ENCODE measurements around the gene HTT. TPM values are rescaled to one million over a fixed set of nuclear protein-coding genes. Genes with fewer than 3 reads are reported as not detected.

The HTT gene
- total and polyA plus RNA-seq, 2 of the 13 experiments (the other 11 are each of a cell fraction or from before 2014, with no cell fraction given), result 17.5 to 19.5 TPM

DNA sequence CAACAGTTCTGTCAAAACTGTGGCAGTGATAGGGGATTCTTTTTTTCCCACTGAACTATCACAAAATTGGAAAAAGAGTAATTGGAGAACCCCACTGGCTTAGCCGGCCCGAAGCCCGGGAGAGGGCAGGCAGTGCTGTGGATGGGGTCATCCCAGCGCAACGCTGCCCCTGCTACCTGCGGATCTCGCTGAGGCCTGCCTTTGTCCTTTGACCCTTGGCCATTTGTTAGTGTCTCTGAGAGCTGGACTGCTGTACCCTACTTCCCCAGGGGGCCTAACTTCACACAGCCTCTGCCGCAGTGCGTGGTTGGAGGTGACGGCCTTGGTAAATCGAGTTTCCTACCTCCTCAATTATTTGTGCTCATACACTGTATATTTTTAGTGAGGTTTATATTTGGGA is 131.5 kb downstream of the HTT start (continued):
- TF ChIP-seq, protein P1, sequence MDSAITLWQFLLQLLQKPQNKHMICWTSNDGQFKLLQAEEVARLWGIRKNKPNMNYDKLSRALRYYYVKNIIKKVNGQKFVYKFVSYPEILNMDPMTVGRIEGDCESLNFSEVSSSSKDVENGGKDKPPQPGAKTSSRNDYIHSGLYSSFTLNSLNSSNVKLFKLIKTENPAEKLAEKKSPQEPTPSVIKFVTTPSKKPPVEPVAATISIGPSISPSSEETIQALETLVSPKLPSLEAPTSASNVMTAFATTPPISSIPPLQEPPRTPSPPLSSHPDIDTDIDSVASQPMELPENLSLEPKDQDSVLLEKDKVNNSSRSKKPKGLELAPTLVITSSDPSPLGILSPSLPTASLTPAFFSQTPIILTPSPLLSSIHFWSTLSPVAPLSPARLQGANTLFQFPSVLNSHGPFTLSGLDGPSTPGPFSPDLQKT (CRISPR knock-in tag; IDR thresholded peaks at IDR 0.05; ENCODE audit: borderline replicate concordance), result no peak
- TF ChIP-seq SMAD9 (CRISPR knock-in tag; IDR thresholded peaks at IDR 0.05), result no peak
- no peak for TF ChIP-seq ARNTL (CRISPR knock-in tag; IDR thresholded peaks at IDR 0.05)
- TF ChIP-seq RARA (CRISPR knock-in tag; IDR thresholded peaks at IDR 0.05), result peak; percentile 77
- no peak for TF ChIP-seq ZNF670 (CRISPR knock-in tag; IDR thresholded peaks at IDR 0.05; ENCODE audit: borderline replicate concordance)
- TF ChIP-seq ZFYVE20 (CRISPR knock-in tag; IDR thresholded peaks at IDR 0.05; ENCODE audit: borderline replicate concordance, low read depth), result no peak
- TF ChIP-seq SATB2 (CRISPR knock-in tag; IDR thresholded peaks at IDR 0.05), result no peak
- TF ChIP-seq, protein P2, sequence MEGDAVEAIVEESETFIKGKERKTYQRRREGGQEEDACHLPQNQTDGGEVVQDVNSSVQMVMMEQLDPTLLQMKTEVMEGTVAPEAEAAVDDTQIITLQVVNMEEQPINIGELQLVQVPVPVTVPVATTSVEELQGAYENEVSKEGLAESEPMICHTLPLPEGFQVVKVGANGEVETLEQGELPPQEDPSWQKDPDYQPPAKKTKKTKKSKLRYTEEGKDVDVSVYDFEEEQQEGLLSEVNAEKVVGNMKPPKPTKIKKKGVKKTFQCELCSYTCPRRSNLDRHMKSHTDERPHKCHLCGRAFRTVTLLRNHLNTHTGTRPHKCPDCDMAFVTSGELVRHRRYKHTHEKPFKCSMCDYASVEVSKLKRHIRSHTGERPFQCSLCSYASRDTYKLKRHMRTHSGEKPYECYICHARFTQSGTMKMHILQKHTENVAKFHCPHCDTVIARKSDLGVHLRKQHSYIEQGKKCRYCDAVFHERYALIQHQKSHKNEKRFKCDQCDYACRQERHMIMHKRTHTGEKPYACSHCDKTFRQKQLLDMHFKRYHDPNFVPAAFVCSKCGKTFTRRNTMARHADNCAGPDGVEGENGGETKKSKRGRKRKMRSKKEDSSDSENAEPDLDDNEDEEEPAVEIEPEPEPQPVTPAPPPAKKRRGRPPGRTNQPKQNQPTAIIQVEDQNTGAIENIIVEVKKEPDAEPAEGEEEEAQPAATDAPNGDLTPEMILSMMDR (CRISPR knock-in tag; IDR thresholded peaks at IDR 0.05), result peak; percentile 50
- TF ChIP-seq ZNF205 (CRISPR knock-in tag; IDR thresholded peaks at IDR 0.05), result 0 out of 2 replicates have a peak, but pooled peaks have one; percentile 39
- TF ChIP-seq, protein P3, sequence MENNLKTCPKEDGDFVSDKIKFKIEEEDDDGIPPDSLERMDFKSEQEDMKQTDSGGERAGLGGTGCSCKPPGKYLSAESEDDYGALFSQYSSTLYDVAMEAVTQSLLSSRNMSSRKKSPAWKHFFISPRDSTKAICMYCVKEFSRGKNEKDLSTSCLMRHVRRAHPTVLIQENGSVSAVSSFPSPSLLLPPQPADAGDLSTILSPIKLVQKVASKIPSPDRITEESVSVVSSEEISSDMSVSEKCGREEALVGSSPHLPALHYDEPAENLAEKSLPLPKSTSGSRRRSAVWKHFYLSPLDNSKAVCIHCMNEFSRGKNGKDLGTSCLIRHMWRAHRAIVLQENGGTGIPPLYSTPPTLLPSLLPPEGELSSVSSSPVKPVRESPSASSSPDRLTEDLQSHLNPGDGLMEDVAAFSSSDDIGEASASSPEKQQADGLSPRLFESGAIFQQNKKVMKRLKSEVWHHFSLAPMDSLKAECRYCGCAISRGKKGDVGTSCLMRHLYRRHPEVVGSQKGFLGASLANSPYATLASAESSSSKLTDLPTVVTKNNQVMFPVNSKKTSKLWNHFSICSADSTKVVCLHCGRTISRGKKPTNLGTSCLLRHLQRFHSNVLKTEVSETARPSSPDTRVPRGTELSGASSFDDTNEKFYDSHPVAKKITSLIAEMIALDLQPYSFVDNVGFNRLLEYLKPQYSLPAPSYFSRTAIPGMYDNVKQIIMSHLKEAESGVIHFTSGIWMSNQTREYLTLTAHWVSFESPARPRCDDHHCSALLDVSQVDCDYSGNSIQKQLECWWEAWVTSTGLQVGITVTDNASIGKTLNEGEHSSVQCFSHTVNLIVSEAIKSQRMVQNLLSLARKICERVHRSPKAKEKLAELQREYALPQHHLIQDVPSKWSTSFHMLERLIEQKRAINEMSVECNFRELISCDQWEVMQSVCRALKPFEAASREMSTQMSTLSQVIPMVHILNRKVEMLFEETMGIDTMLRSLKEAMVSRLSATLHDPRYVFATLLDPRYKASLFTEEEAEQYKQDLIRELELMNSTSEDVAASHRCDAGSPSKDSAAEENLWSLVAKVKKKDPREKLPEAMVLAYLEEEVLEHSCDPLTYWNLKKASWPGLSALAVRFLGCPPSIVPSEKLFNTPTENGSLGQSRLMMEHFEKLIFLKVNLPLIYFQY (CRISPR knock-in tag; IDR thresholded peaks at IDR 0.05; ENCODE audit: borderline replicate concordance), result no peak
- TF ChIP-seq ZNF101 (CRISPR knock-in tag; IDR thresholded peaks at IDR 0.05; ENCODE audit: borderline replicate concordance, low read depth), result no peak
- no peak for TF ChIP-seq HNRNPH1 (optimal IDR thresholded peaks at IDR 0.05; ENCODE audit: low read depth, low read length)
- no peak; the same call in 1 of the 2 replicates for TF ChIP-seq ZBTB20 (CRISPR knock-in tag; IDR thresholded peaks at IDR 0.05; ENCODE audit: borderline replicate concordance, low read depth)
- no peak for TF ChIP-seq ZNF256 (CRISPR knock-in tag; conservative IDR thresholded peaks at IDR 0.05)
- TF ChIP-seq, protein P4, sequence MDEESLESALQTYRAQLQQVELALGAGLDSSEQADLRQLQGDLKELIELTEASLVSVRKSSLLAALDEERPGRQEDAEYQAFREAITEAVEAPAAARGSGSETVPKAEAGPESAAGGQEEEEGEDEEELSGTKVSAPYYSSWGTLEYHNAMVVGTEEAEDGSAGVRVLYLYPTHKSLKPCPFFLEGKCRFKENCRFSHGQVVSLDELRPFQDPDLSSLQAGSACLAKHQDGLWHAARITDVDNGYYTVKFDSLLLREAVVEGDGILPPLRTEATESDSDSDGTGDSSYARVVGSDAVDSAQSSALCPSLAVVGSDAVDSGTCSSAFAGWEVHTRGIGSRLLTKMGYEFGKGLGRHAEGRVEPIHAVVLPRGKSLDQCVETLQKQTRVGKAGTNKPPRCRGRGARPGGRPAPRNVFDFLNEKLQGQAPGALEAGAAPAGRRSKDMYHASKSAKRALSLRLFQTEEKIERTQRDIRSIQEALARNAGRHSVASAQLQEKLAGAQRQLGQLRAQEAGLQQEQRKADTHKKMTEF (CRISPR knock-in tag; IDR thresholded peaks at IDR 0.05), result peak; percentile 68
- TF ChIP-seq, protein P5, sequence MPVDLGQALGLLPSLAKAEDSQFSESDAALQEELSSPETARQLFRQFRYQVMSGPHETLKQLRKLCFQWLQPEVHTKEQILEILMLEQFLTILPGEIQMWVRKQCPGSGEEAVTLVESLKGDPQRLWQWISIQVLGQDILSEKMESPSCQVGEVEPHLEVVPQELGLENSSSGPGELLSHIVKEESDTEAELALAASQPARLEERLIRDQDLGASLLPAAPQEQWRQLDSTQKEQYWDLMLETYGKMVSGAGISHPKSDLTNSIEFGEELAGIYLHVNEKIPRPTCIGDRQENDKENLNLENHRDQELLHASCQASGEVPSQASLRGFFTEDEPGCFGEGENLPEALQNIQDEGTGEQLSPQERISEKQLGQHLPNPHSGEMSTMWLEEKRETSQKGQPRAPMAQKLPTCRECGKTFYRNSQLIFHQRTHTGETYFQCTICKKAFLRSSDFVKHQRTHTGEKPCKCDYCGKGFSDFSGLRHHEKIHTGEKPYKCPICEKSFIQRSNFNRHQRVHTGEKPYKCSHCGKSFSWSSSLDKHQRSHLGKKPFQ (CRISPR knock-in tag; IDR thresholded peaks at IDR 0.05; ENCODE audit: insufficient replicate concordance), result no peak
- TF ChIP-seq ZEB1 (IDR thresholded peaks at IDR 0.05; ENCODE audit: insufficient replicate concordance, low read depth), result peak; percentile 49
- TF ChIP-seq, protein P6, sequence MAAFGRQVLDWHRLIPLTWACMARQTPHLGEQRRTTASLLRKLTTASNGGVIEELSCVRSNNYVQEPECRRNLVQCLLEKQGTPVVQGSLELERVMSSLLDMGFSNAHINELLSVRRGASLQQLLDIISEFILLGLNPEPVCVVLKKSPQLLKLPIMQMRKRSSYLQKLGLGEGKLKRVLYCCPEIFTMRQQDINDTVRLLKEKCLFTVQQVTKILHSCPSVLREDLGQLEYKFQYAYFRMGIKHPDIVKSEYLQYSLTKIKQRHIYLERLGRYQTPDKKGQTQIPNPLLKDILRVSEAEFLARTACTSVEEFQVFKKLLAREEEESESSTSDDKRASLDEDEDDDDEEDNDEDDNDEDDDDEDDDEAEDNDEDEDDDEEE (CRISPR knock-in tag; IDR thresholded peaks at IDR 0.05), result no peak; the same call in 1 of the 2 replicates

All from HepG2 (cell line).